Liver (tissue), 3 donors: Measurements from ENCODE around the gene B3GALNT2.

Experiments used
- ATF3 ChIP-seq: IDR thresholded peaks from 2 replicates; pipeline ENCODE4 v1.6.1; 2016; ENCODE audit warnings: antibody characterized with exemption
- EGR1 ChIP-seq, 2 donors: IDR thresholded peaks; 2 replicates each; pipeline ENCODE4 v1.6.1; 2016 to 2018; ENCODE audit warnings: antibody characterized with exemption in 2 of 2, low read depth in 2 of 2
- JUND ChIP-seq, 2 donors: IDR thresholded peaks; 2 replicates each; pipeline ENCODE4 v1.6.1; 2016; ENCODE audit warnings: antibody characterized with exemption in 2 of 2
- REST ChIP-seq: IDR thresholded peaks from 2 replicates; pipeline ENCODE4 v1.6.1; 2016; ENCODE audit warnings: antibody characterized with exemption, mild to moderate bottlenecking
- SP1 ChIP-seq: IDR thresholded peaks from 2 replicates; pipeline ENCODE4 v1.6.1; 2018; ENCODE audit warnings: antibody characterized with exemption, mild to moderate bottlenecking
- TAF1 ChIP-seq: conservative IDR thresholded peaks from 2 replicates; pipeline ENCODE4 v1.6.1; 2016; ENCODE audit warnings: antibody characterized with exemption, mild to moderate bottlenecking
- TF ChIP-seq, protein P1 (sequence below): IDR thresholded peaks from 2 replicates; pipeline ENCODE4 v1.6.1; 2016; ENCODE audit warnings: antibody characterized with exemption
- TF ChIP-seq, protein P2 (sequence below): fragments of 150-350 bp; IDR thresholded peaks from 2 replicates; pipeline ENCODE4 v1.5.1; 2017; ENCODE audit warnings: improper control_type of control experiment, low read depth, low read length; ENCODE audit not compliant: missing input control
- donor health status: healthy.
- donor health status: healthy.

- TF ChIP-seq, protein P1, sequence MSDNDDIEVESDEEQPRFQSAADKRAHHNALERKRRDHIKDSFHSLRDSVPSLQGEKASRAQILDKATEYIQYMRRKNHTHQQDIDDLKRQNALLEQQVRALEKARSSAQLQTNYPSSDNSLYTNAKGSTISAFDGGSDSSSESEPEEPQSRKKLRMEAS = no peak
- TF ChIP-seq, protein P2, sequence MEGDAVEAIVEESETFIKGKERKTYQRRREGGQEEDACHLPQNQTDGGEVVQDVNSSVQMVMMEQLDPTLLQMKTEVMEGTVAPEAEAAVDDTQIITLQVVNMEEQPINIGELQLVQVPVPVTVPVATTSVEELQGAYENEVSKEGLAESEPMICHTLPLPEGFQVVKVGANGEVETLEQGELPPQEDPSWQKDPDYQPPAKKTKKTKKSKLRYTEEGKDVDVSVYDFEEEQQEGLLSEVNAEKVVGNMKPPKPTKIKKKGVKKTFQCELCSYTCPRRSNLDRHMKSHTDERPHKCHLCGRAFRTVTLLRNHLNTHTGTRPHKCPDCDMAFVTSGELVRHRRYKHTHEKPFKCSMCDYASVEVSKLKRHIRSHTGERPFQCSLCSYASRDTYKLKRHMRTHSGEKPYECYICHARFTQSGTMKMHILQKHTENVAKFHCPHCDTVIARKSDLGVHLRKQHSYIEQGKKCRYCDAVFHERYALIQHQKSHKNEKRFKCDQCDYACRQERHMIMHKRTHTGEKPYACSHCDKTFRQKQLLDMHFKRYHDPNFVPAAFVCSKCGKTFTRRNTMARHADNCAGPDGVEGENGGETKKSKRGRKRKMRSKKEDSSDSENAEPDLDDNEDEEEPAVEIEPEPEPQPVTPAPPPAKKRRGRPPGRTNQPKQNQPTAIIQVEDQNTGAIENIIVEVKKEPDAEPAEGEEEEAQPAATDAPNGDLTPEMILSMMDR = peak; percentile 92
- no peak for TF ChIP-seq JUND (IDR thresholded peaks at IDR 0.05)
- TF ChIP-seq EGR1 (IDR thresholded peaks at IDR 0.05; ENCODE audit: low read depth in 2 of 2) = no peak
- TF ChIP-seq ATF3 = no peak
- TF ChIP-seq REST = no peak
- TF ChIP-seq SP1 = no peak
- no peak for TF ChIP-seq TAF1
Measured at GRCh38 chr1:235513495-235514366, 9.5 kb upstream of the B3GALNT2 start.
